ENCODE results near the gene ADAMTSL1. TPM values are rescaled to one million over a fixed set of nuclear protein-coding genes. Genes with fewer than 3 reads are reported as not detected.

The ADAMTSL1 gene
- total RNA-seq, 4 donors from 2014 or later: 2.8 to 26.4 (median 9.4) TPM

DNA sequence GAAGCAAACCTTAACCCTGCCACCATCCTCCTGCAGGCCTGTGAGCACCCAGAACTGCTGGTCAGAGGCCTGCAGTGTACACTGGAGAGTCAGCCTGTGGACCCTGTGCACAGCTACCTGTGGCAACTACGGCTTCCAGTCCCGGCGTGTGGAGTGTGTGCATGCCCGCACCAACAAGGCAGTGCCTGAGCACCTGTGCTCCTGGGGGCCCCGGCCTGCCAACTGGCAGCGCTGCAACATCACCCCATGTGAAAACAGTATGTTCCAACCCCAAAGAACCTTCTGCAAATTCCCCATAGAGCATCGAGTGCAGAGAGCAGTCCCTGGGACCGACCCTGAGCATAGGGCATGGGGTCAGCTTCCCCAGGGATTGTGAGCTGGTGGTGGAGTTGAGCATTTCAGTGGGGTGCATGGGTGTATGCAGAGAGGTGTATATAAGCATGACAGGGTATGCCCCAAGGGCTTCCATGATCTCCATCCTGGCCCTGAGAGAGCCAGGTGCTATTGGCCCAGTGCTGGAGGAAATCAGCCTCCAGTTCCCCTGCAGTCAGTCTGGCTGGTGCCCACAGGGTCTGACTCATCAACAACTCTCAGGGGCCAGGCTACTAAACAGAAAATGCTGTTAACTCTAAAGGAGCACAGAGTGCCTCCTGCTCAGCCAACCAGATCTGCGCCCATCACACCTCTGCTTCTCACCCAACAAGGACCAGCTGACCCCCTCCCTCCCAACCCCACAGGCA is 432.9 kb downstream of the ADAMTSL1 start:
- no peak for DNase-seq
- Histone ChIP-seq H3K36me3 (no peaks in the 10 kb centered on the region), H3K9me3 (no peaks in the 10 kb centered on the region), H3K27me3 (no peaks in the 10 kb centered on the region), H3K27ac (no peak overlapping the region), H3K4me1 (no peaks in the 10 kb centered on the region), H3K4me3 (no peak overlapping the region)
- TF ChIP-seq, protein P1, sequence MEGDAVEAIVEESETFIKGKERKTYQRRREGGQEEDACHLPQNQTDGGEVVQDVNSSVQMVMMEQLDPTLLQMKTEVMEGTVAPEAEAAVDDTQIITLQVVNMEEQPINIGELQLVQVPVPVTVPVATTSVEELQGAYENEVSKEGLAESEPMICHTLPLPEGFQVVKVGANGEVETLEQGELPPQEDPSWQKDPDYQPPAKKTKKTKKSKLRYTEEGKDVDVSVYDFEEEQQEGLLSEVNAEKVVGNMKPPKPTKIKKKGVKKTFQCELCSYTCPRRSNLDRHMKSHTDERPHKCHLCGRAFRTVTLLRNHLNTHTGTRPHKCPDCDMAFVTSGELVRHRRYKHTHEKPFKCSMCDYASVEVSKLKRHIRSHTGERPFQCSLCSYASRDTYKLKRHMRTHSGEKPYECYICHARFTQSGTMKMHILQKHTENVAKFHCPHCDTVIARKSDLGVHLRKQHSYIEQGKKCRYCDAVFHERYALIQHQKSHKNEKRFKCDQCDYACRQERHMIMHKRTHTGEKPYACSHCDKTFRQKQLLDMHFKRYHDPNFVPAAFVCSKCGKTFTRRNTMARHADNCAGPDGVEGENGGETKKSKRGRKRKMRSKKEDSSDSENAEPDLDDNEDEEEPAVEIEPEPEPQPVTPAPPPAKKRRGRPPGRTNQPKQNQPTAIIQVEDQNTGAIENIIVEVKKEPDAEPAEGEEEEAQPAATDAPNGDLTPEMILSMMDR (IDR thresholded peaks at IDR 0.05): no peak
- no peak for TF ChIP-seq POLR2A (IDR thresholded peaks at IDR 0.05)

DNA sequence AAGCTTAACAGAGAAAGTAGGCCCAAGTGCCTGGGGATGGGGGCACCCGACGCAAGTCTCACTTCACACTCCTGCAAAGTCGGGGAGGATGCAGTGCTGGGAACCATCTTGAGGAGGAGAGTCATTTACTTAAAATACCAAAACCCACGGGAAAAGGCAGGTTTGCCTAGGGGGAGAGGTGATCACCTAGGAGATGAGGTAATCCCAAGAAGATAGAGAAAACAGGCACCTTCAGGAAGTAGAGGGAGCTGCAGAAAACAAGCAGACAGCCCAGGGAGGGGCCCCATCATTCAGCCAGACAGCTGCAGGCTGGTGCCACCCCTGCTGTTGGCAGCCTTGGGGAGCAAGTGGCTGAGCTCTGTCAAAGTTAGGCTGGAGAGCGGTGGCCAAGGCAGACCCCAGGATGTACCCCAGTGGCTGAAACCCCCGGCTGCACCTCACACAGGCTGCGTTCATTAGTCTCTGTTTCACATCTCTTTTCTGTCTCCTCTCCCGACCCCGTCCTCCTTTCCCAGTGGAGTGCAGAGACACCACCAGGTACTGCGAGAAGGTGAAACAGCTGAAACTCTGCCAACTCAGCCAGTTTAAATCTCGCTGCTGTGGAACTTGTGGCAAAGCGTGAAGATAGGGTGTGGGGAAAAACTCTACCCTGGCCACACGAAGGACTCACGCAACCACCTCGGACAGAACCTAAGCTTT is 434.1 kb downstream of the ADAMTSL1 start:
- TF ChIP-seq POLR2A (IDR thresholded peaks at IDR 0.05): no peak
- TF ChIP-seq, protein P1 (IDR thresholded peaks at IDR 0.05): no peak
- Histone ChIP-seq H3K9me3 (no peaks in the 10 kb centered on the region), H3K4me3 (no peak overlapping the region), H3K4me1 (no peaks in the 10 kb centered on the region), H3K36me3 (no peaks in the 10 kb centered on the region), H3K27ac (no peak overlapping the region), H3K27me3 (no peaks in the 10 kb centered on the region)
- DNase-seq: no peak

DNA sequence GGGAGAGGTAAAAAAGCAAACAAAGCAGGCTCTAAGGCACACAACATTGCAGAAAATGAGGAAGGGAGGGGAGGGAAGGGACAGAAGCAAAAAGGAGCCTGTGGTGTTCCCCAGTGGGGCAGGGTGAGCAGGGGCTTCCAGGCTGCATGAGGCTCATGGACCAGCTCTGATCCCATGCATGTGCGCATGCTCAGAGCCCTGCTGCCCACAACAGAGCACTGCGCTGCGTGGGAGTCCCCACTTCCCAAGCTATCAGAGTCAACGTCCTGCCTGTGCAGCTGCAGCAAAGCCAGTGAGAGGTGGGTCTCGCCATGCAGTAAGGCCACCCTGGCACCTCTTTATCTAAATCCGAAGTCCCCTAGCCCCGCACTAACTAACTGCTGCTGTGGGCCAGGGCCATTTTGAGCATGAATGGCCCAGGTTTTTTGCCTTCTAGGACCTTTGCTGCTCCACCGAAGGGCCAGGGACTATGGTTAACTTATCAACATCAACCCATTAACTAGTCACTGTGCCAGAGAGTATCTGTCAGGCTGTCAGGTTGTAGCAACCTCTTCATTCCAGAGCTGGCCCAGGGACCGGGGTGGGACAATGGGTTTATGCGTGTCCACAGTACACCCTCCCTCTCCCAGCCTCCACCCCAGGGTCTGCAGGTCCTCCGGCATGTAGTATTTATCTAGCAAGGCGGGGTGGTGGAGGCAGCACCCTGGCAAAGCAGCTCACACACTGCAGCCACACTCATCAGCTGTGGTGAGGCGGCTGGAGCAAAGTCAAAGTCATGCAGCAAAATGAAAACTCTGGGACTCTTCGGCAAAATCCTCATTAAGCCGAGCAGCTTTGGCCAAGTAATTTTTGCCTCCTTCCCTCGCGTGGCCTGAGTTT is 435.4 kb downstream of the ADAMTSL1 start:
- DNase-seq: no peak
- no peaks in the 10 kb centered on the region for H3K9me3 ChIP-seq
- H3K4me3 ChIP-seq: no peak overlapping the region
- H3K27me3 ChIP-seq: no peaks in the 10 kb centered on the region
- H3K4me1 ChIP-seq: no peaks in the 10 kb centered on the region
- H3K27ac ChIP-seq: no peak overlapping the region
- H3K36me3 ChIP-seq: no peaks in the 10 kb centered on the region
- no peak for TF ChIP-seq POLR2A (IDR thresholded peaks at IDR 0.05)
- TF ChIP-seq, protein P1 (IDR thresholded peaks at IDR 0.05): no peak

DNA sequence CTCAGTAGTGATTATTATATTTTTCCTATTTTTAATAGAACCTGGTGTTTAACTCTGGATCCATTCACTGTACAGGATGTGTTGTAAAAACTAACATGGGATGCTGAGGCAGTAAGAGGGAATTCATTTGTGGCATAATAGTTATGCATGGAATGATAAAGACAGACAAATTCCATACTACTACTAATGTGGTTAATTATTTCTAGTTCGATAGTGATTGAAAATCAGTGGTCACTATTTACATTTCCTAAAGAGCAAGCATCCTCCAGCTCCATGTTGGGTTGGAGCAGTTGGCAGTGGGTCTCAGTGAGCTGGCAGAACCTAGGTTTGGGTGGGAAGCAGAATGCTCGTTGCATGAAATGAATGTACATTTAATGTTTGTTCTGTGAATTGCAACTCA is 436.5 kb downstream of the ADAMTSL1 start:
- no peaks in the 10 kb centered on the region for H3K9me3 ChIP-seq
- no peak overlapping the region for H3K27ac ChIP-seq
- H3K4me3 ChIP-seq: no peak overlapping the region
- TF ChIP-seq, protein P1 (IDR thresholded peaks at IDR 0.05): no peak
- H3K4me1 ChIP-seq: no peaks in the 10 kb centered on the region
- H3K27me3 ChIP-seq: no peaks in the 10 kb centered on the region
- DNase-seq: no peak
- H3K36me3 ChIP-seq: no peaks in the 10 kb centered on the region

DNA sequence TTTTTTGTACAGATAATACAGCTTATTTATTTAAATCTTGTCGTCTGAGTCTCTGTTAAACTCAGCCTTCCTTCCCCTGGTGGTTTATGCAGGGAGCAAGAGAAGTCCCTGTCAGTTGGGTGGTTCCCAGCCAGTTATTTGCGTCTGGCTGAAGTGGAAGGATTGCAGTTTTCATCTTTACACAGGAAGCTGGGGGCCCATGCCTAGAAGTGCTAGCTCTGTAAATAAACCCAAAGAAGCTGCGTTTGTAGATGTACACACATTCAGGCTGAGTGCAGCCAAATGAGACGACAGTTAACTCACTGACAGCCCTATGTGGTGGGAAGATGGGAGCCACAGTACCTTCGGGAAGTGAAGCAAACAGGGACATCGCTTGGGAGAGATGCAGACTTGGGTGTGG is 437.0 kb downstream of the ADAMTSL1 start:
- H3K4me3 ChIP-seq: no peak overlapping the region
- no peaks in the 10 kb centered on the region for H3K9me3 ChIP-seq
- H3K4me1 ChIP-seq: no peaks in the 10 kb centered on the region
- DNase-seq: no peak
- no peak overlapping the region for H3K27ac ChIP-seq
- no peak for TF ChIP-seq POLR2A (IDR thresholded peaks at IDR 0.05)
- TF ChIP-seq, protein P1 (IDR thresholded peaks at IDR 0.05): no peak
- no peaks in the 10 kb centered on the region for H3K36me3 ChIP-seq
- no peaks in the 10 kb centered on the region for H3K27me3 ChIP-seq
